IMR-90 (cell line): Measurements from ENCODE around the gene TTC28. TPM values are rescaled to one million over a fixed set of nuclear protein-coding genes. Genes with fewer than 3 reads are reported as not detected.

Experiments
- ATAC-seq: fragments of 200-7000 bp; cut with Tn5 transposase; 2 replicates; pipeline ENCODE4 v1.9.1; 2020; ENCODE audit warnings: low read depth, mild to moderate bottlenecking, moderate library complexity
- BruUV-seq: library from RNA; stranded (reverse); fragments of 400-500 nt; replicated peaks from 2 replicates; lab custom pipeline; 2021; lab: Mats Ljungman, UMichigan
- CTCF ChIA-PET: fragments of 300-600 bp; formaldehyde crosslinking; extraction: SDS; loops from one replicate; lab custom pipeline; 2021; ENCODE audit warnings: antibody characterized with exemption; lab: Yijun Ruan, JAX
- POLR2A ChIA-PET: fragments of 300-600 bp; sonication (Branson Sonifier 250); formaldehyde crosslinking; loops from one replicate; lab custom pipeline; 2022; ENCODE audit warnings: antibody characterized with exemption; ENCODE audit not compliant: unreplicated experiment; lab: Charles Lee
- DNase-seq: peaks from one replicate; pipeline ENCODE4 v3.0.0; 2013
- H2AFZ ChIP-seq: replicated peaks from 2 replicates; pipeline ENCODE3; 2013; ENCODE audit warnings: low read length, mild to moderate bottlenecking; ENCODE audit not compliant: poor library complexity
- H2AK5ac ChIP-seq: 2 replicates; pipeline ENCODE4 v1.6.1; 2013; ENCODE audit warnings: low read depth, low read length, inconsistent platforms
- H2AK9ac ChIP-seq: replicated peaks from 2 replicates; pipeline ENCODE3; 2013; ENCODE audit warnings: mild to moderate bottlenecking, low read depth, low read length, moderate library complexity; ENCODE audit not compliant: poor library complexity
- H2BK120ac ChIP-seq: 2 replicates; pipeline ENCODE4 v1.6.1; 2013; ENCODE audit warnings: low read depth, low read length, inconsistent platforms
- H2BK15ac ChIP-seq: 3 replicates; pipeline ENCODE4 v1.6.1; 2013; ENCODE audit warnings: low read depth, low read length, inconsistent platforms
- H2BK20ac ChIP-seq: 2 replicates; pipeline ENCODE4 v1.6.1; 2013; ENCODE audit warnings: low read depth, mild to moderate bottlenecking, inconsistent platforms, low read length, moderate library complexity
- H2BK5ac ChIP-seq: 2 replicates; pipeline ENCODE4 v1.6.1; 2013; ENCODE audit warnings: mild to moderate bottlenecking, low read depth, low read length, inconsistent platforms; ENCODE audit not compliant: poor library complexity, severe bottlenecking
- H3K14ac ChIP-seq: replicated peaks from 2 replicates; pipeline ENCODE4 v1.6.1; 2013; ENCODE audit warnings: low read depth, low read length, inconsistent platforms
- H3K18ac ChIP-seq: 2 replicates; pipeline ENCODE4 v1.6.1; 2013; ENCODE audit warnings: low read depth, low read length, control low read depth
- H3K23ac ChIP-seq: 2 replicates; pipeline ENCODE4 v1.6.1; 2013; ENCODE audit warnings: low read depth, low read length, inconsistent platforms
- H3K27ac ChIP-seq: 2 replicates; pipeline ENCODE4 v1.5.1; 2013; ENCODE audit warnings: mild to moderate bottlenecking, control low read depth, low read length; ENCODE audit not compliant: insufficient read depth
- H3K27me3 ChIP-seq: 2 replicates; pipeline ENCODE4 v1.6.1; 2013; ENCODE audit warnings: low read length; ENCODE audit not compliant: control insufficient read depth, insufficient read depth
- H3K36me3 ChIP-seq: 2 replicates; pipeline ENCODE4 v1.6.1; 2013; ENCODE audit warnings: low read length, mixed read lengths; ENCODE audit not compliant: control insufficient read depth, insufficient read depth
- H3K4ac ChIP-seq: 2 replicates; pipeline ENCODE4 v1.6.1; 2013; ENCODE audit warnings: low read depth, low read length, inconsistent platforms
- H3K4me1 ChIP-seq: 2 replicates; pipeline ENCODE4 v1.6.1; 2013; ENCODE audit warnings: low read length, mixed read lengths; ENCODE audit not compliant: control insufficient read depth, insufficient read depth
- H3K4me2 ChIP-seq: 2 replicates; pipeline ENCODE4 v1.6.1; 2013; ENCODE audit warnings: low read depth, mild to moderate bottlenecking, control low read depth, low read length, moderate library complexity
- H3K4me3 ChIP-seq: 2 replicates; pipeline ENCODE4 v1.5.1; 2013; ENCODE audit warnings: low read depth, mild to moderate bottlenecking, control low read depth, low read length, moderate library complexity; ENCODE audit not compliant: insufficient read depth
- H3K56ac ChIP-seq: 2 replicates; pipeline ENCODE4 v1.6.1; 2013; ENCODE audit warnings: low read length, inconsistent platforms; ENCODE audit not compliant: insufficient read depth; ENCODE audit errors: extremely low read depth
- H3K79me1 ChIP-seq, 2 experiments: 2 replicates each; pipeline ENCODE4 v1.6.1; 2013; ENCODE audit warnings: low read length in 2 of 2, inconsistent platforms in 1 of 2, low read depth in 1 of 2
- H3K9ac ChIP-seq: 2 replicates; pipeline ENCODE4 v1.6.1; 2013; ENCODE audit warnings: low read depth, low read length, control low read depth
- H3K9me1 ChIP-seq: 2 replicates; pipeline ENCODE4 v1.6.1; 2013; ENCODE audit warnings: low read length, inconsistent platforms; ENCODE audit not compliant: insufficient read depth
- H3K9me3 ChIP-seq: 2 replicates; pipeline ENCODE4 v1.6.1; 2013; ENCODE audit warnings: low read length; ENCODE audit not compliant: control insufficient read depth, insufficient read depth
- H4K20me1 ChIP-seq: 2 replicates; pipeline ENCODE4 v1.6.1; 2013; ENCODE audit warnings: low read length, inconsistent platforms; ENCODE audit not compliant: insufficient read depth
- H4K5ac ChIP-seq: 2 replicates; pipeline ENCODE4 v1.6.1; 2013; ENCODE audit warnings: mild to moderate bottlenecking, low read depth, low read length, control low read depth
- H4K8ac ChIP-seq, 2 experiments: 2 replicates each; pipeline ENCODE4 v1.6.1; 2013; ENCODE audit warnings: low read depth in 2 of 2, low read length in 2 of 2, control low read depth in 1 of 2, inconsistent platforms in 1 of 2
- H4K91ac ChIP-seq: 2 replicates; pipeline ENCODE4 v1.6.1; 2013; ENCODE audit warnings: low read depth, low read length, inconsistent platforms; ENCODE audit not compliant: insufficient read depth
- CEBPB ChIP-seq: IDR thresholded peaks from 2 replicates; pipeline ENCODE4 v1.6.1; 2012; ENCODE audit warnings: low read depth, low read length, improper control_type of control experiment
- dilution Hi-C: fragments of 300-500 bp; cut with HindIII; formaldehyde crosslinking; loops from one replicate; pipeline ENCODE4 v1.14.3; 2018; ENCODE audit warnings: low sequenced_read_pairs; ENCODE audit not compliant: unreplicated experiment
- in situ Hi-C: fragments of 300-500 bp; cut with MboI; formaldehyde crosslinking; loops from 3 replicates; pipeline ENCODE4 v1.14.3; 2019; ENCODE audit warnings: low sequenced_read_pairs, inconsistent platforms, mixed read lengths
- intact Hi-C: fragments of 100-400 bp; cut with micrococcal nuclease; formaldehyde crosslinking; loops from 2 replicates; pipeline ENCODE4 v1.10.0; 2022
- polyA plus RNA-seq, 3 experiments: library from polyadenylated mRNA; depleted of rRNA; stranded (reverse); fragments of >200 nt; gene quantifications; 2 replicates each; pipeline ENCODE4 v1.2.3, GENCODE V29; 2012; ENCODE audit warnings: low replicate concordance in 1 of 3
- total RNA-seq: library from RNA; depleted of rRNA; stranded (reverse); fragments of >200 nt; gene quantifications from 2 replicates; pipeline ENCODE4 v1.2.3, GENCODE V29; 2012
- TF ChIP-seq, protein P1 (sequence below): fragments of 150-350 bp; IDR thresholded peaks from 2 replicates; pipeline ENCODE4 v1.6.1; 2016; ENCODE audit warnings: low read depth, mild to moderate bottlenecking, low read length, moderate library complexity, borderline replicate concordance

Gene TTC28
- total and polyA plus RNA-seq, 2 of the 4 experiments (the other 2 are of a cell fraction), result 5.6 to 13.3 TPM

GRCh38 chr22:28375761-28376534, 303.7 kb downstream of the TTC28 start:
- H3K23ac ChIP-seq, result peak overlapping the region; percentile 29; the same call in 1 of the 2 replicates
- no peaks in the 10 kb centered on the region for H3K9me1 ChIP-seq
- no peak overlapping the region for H2AFZ ChIP-seq
- no peaks in the 10 kb centered on the region; the same call in 1 of the 2 replicates for H3K4me1 ChIP-seq
- DNase-seq (peak; percentile 13), ATAC-seq (peak; percentile 35; the same call in 1 of the 2 replicates)
- no peak overlapping the region for H3K56ac ChIP-seq
- no peak overlapping the region for H3K4ac ChIP-seq
- in situ Hi-C loops, result no loop called here
- no peak overlapping the region for H2BK15ac ChIP-seq
- no peak overlapping the region for H2AK5ac ChIP-seq
- CTCF ChIA-PET, result interaction anchor here (1.7 kb wide), 1 partner anchor 25 kb away, joined by 5 read pairs; no protein-coding TSS in a partner anchor
- H3K79me1 ChIP-seq, result peaks cover 8 to 9% of the 10 kb centered on the region in 2 experiments; a peak in 3 of 4 replicates
- 0 out of 2 replicates have a peak overlapping the region, but pooled peaks have one; percentile 39 for H3K14ac ChIP-seq
- H4K20me1 ChIP-seq, result no peaks in the 10 kb centered on the region; the same call in 1 of the 2 replicates
- intact Hi-C loops, result no loop called here
- TF ChIP-seq, protein P1, sequence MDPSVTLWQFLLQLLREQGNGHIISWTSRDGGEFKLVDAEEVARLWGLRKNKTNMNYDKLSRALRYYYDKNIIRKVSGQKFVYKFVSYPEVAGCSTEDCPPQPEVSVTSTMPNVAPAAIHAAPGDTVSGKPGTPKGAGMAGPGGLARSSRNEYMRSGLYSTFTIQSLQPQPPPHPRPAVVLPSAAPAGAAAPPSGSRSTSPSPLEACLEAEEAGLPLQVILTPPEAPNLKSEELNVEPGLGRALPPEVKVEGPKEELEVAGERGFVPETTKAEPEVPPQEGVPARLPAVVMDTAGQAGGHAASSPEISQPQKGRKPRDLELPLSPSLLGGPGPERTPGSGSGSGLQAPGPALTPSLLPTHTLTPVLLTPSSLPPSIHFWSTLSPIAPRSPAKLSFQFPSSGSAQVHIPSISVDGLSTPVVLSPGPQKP, result no peak
- 0 out of 2 replicates have a peak, but pooled peaks have one; percentile 5 for TF ChIP-seq CEBPB
- no TSS peak for BruUV-seq
- no peak overlapping the region for H4K91ac ChIP-seq
- POLR2A ChIA-PET, result no interaction called here
- H3K18ac ChIP-seq, result no peak overlapping the region
- no peaks in the 10 kb centered on the region for H3K27me3 ChIP-seq
- H3K27ac ChIP-seq, result no peak overlapping the region
- H3K4me3 ChIP-seq, result no peak overlapping the region
- no peak overlapping the region for H2AK9ac ChIP-seq
- dilution Hi-C loops, result no loop called here
- no peak overlapping the region for H3K4me2 ChIP-seq
- no peaks in the 10 kb centered on the region for H3K9me3 ChIP-seq
- H2BK120ac ChIP-seq, result no peak overlapping the region
- H4K5ac ChIP-seq, result no peak overlapping the region
- H2BK20ac ChIP-seq, result no peak overlapping the region
- no peak overlapping the region for H3K9ac ChIP-seq
- no peak overlapping the region for H2BK5ac ChIP-seq
- no peaks in the 10 kb centered on the region for H3K36me3 ChIP-seq
- H4K8ac ChIP-seq, result no peak overlapping the region
